Liver (tissue), 9 donors: ENCODE measurements around the gene HSPA9. TPM values are rescaled to one million over a fixed set of nuclear protein-coding genes. Genes with fewer than 3 reads are reported as not detected.

Experiments used
- DNase-seq: peaks from one replicate; pipeline ENCODE4 v3.0.0-alpha.2; 2017; ENCODE audit warnings: low spot score
- H3K27ac ChIP-seq, 2 donors: one replicate each; pipeline ENCODE4 v1.7.0; 2013; ENCODE audit warnings: inconsistent platforms in 2 of 2, low read length in 2 of 2, control low read depth in 1 of 2, low read depth in 1 of 2, mild to moderate bottlenecking in 1 of 2
- H3K27me3 ChIP-seq, 4 donors: one replicate each; pipeline versions ENCODE4 v1.6.1 to v1.7.0; 2013; ENCODE audit warnings: low read length in 3 of 4, inconsistent platforms in 1 of 4, mild to moderate bottlenecking in 1 of 4, moderate library complexity in 1 of 4; ENCODE audit not compliant: control insufficient read depth in 4 of 4, insufficient read depth in 4 of 4
- H3K36me3 ChIP-seq, 4 donors: one replicate each; pipeline versions ENCODE4 v1.6.1 to v1.7.0; 2013; ENCODE audit warnings: low read length in 3 of 4, mild to moderate bottlenecking in 3 of 4, low read depth in 1 of 4, moderate library complexity in 1 of 4; ENCODE audit not compliant: control insufficient read depth in 4 of 4, insufficient read depth in 3 of 4
- H3K4me1 ChIP-seq, 4 donors: one replicate each; pipeline versions ENCODE4 v1.6.1 to v1.7.0; 2013; ENCODE audit warnings: low read length in 3 of 4, mild to moderate bottlenecking in 3 of 4, moderate library complexity in 1 of 4; ENCODE audit not compliant: control insufficient read depth in 4 of 4, insufficient read depth in 4 of 4
- H3K4me3 ChIP-seq, 3 donors: one replicate each; pipeline versions ENCODE4 v1.6.1 to v1.7.0; 2013; ENCODE audit warnings: low read length in 3 of 3, control low read depth in 1 of 3, low read depth in 1 of 3, mild to moderate bottlenecking in 1 of 3
- H3K9ac ChIP-seq, 2 donors: one replicate each; pipeline ENCODE4 v1.7.0; 2013; ENCODE audit warnings: low read length in 2 of 2, mild to moderate bottlenecking in 2 of 2, moderate library complexity in 2 of 2, control low read depth in 1 of 2, low read depth in 1 of 2
- H3K9me3 ChIP-seq, 4 donors: one replicate each; pipeline versions ENCODE4 v1.6.1 to v1.7.0; 2013; ENCODE audit warnings: low read length in 3 of 4; ENCODE audit not compliant: control insufficient read depth in 4 of 4
- EGR1 ChIP-seq, 2 donors: IDR thresholded peaks; 2 replicates each; pipeline ENCODE4 v1.6.1; 2016 to 2018; ENCODE audit warnings: antibody characterized with exemption in 2 of 2, low read depth in 2 of 2
- FOXA1 ChIP-seq: IDR thresholded peaks from 2 replicates; pipeline ENCODE4 v1.6.1; 2016; ENCODE audit warnings: antibody characterized with exemption
- FOXA2 ChIP-seq: IDR thresholded peaks from 2 replicates; pipeline ENCODE4 v1.6.1; 2016; ENCODE audit warnings: antibody characterized with exemption
- HNF4A ChIP-seq, 2 donors: conservative IDR thresholded peaks; 2 replicates each; pipeline ENCODE4 v1.6.1; 2016; ENCODE audit warnings: antibody characterized with exemption in 2 of 2, mild to moderate bottlenecking in 2 of 2
- HNF4G ChIP-seq: IDR thresholded peaks from 2 replicates; pipeline ENCODE4 v1.6.1; 2016; ENCODE audit warnings: antibody characterized with exemption
- JUND ChIP-seq, 2 donors: IDR thresholded peaks; 2 replicates each; pipeline ENCODE4 v1.6.1; 2016; ENCODE audit warnings: antibody characterized with exemption in 2 of 2
- NR2F2 ChIP-seq: IDR thresholded peaks from 2 replicates; pipeline ENCODE4 v1.6.1; 2016; ENCODE audit warnings: antibody characterized with exemption
- REST ChIP-seq: IDR thresholded peaks from 2 replicates; pipeline ENCODE4 v1.6.1; 2016; ENCODE audit warnings: antibody characterized with exemption, mild to moderate bottlenecking
- SP1 ChIP-seq: IDR thresholded peaks from 2 replicates; pipeline ENCODE4 v1.6.1; 2018; ENCODE audit warnings: antibody characterized with exemption, mild to moderate bottlenecking
- TAF1 ChIP-seq: conservative IDR thresholded peaks from 2 replicates; pipeline ENCODE4 v1.6.1; 2016; ENCODE audit warnings: antibody characterized with exemption, mild to moderate bottlenecking
- YY1 ChIP-seq: IDR thresholded peaks from 2 replicates; pipeline ENCODE4 v1.6.1; 2016; ENCODE audit warnings: antibody characterized with exemption, mild to moderate bottlenecking
- WGBS: extraction: QIAGEN DNeasy Blood & Tissue Kit; methylation state at CpG from one replicate; pipeline ENCODE4 v1.1.7; 2013; 5-methylcytosine and 5-hydroxymethylcytosine counted together
- polyA plus RNA-seq, 2 donors: library from polyadenylated mRNA; stranded (reverse) in 1 of 2; unstranded in 1 of 2; fragments of 200-250 nt in 1 of 2; fragments of >200 nt in 1 of 2; fragmentation: Nextera tagmentation in 1 of 2; extraction: Ambion mirVana in 1 of 2; gene quantifications; one replicate each; pipeline versions ENCODE4 v1.2.1 to v1.2.3, GENCODE V29; 2013 to 2015
- total RNA-seq, 2 donors: library from RNA; depleted of rRNA; stranded (reverse); fragments of >200 nt; gene quantifications; one replicate each; pipeline ENCODE4 v1.2.3, GENCODE V29; 2014
- TF ChIP-seq, protein P1 (sequence below): IDR thresholded peaks from 2 replicates; pipeline ENCODE4 v1.6.1; 2016; ENCODE audit warnings: antibody characterized with exemption
- TF ChIP-seq, protein P2 (sequence below): IDR thresholded peaks from 2 replicates; pipeline ENCODE4 v1.6.1; 2016; ENCODE audit warnings: antibody characterized with exemption
- donor health status: healthy.
- donor health status: healthy.
- donor health status: healthy.
- donor health status: healthy.
- donor health status: healthy.

HSPA9 gene
- total and polyA plus RNA-seq, 4 donors: 221 to 378 (median 238) TPM

GRCh38 chr5:138557677-138558076 is 17.5 kb downstream of the HSPA9 start:
- Histone ChIP-seq H3K27me3 (no peaks in the 10 kb centered on the region), H3K27ac (no peak overlapping the region), H3K9ac (no peak overlapping the region), H3K4me1 (peaks cover 0 to 2% (median 0%) of the 10 kb centered on the region in 4 donors), H3K36me3 (peaks cover 23 to 87% (median 74%) of the 10 kb centered on the region in 4 donors), H3K9me3 (no peaks in the 10 kb centered on the region), H3K4me3 (no peak overlapping the region)
- DNase-seq: no peak
- WGBS: 86% methylated on average over 2 of the region's 2 CpGs
- TF ChIP-seq FOXA1 (no peak), HNF4A (conservative IDR thresholded peaks at IDR 0.05) (no peak), JUND (IDR thresholded peaks at IDR 0.05) (no peak), YY1 (no peak), FOXA2 (no peak), REST (no peak)
- TF ChIP-seq, protein P1, sequence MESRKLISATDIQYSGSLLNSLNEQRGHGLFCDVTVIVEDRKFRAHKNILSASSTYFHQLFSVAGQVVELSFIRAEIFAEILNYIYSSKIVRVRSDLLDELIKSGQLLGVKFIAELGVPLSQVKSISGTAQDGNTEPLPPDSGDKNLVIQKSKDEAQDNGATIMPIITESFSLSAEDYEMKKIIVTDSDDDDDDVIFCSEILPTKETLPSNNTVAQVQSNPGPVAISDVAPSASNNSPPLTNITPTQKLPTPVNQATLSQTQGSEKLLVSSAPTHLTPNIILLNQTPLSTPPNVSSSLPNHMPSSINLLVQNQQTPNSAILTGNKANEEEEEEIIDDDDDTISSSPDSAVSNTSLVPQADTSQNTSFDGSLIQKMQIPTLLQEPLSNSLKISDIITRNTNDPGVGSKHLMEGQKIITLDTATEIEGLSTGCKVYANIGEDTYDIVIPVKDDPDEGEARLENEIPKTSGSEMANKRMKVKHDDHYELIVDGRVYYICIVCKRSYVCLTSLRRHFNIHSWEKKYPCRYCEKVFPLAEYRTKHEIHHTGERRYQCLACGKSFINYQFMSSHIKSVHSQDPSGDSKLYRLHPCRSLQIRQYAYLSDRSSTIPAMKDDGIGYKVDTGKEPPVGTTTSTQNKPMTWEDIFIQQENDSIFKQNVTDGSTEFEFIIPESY: no peak

GRCh38 chr5:138554143-138554542 is 21.1 kb downstream of the HSPA9 start:
- H3K27me3 ChIP-seq: no peaks in the 10 kb centered on the region
- DNase-seq: no peak
- H3K4me1 ChIP-seq: peaks cover 0 to 7% (median 3%) of the 10 kb centered on the region in 4 donors
- no peak overlapping the region for H3K27ac ChIP-seq
- H3K9ac ChIP-seq: no peak overlapping the region
- H3K4me3 ChIP-seq: no peak overlapping the region
- TF ChIP-seq JUND (IDR thresholded peaks at IDR 0.05) (no peak), HNF4G (no peak), REST (no peak), EGR1 (IDR thresholded peaks at IDR 0.05; ENCODE audit: low read depth in 2 of 2) (no peak), NR2F2 (no peak), FOXA1 (no peak), YY1 (no peak), SP1 (no peak), TAF1 (no peak)
- TF ChIP-seq, protein P2, sequence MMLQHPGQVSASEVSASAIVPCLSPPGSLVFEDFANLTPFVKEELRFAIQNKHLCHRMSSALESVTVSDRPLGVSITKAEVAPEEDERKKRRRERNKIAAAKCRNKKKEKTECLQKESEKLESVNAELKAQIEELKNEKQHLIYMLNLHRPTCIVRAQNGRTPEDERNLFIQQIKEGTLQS: no peak
- 88% methylated on average over 1 of the region's 1 CpG for WGBS
- no peaks in the 10 kb centered on the region for H3K9me3 ChIP-seq
- peaks cover 16 to 57% (median 50%) of the 10 kb centered on the region in 4 donors for H3K36me3 ChIP-seq
